Breast epithelium (tissue), 4 donors: ENCODE results near the gene KLHDC4. TPM values are rescaled to one million over a fixed set of nuclear protein-coding genes. Genes with fewer than 3 reads are reported as not detected.

Experiments used
- DNase-seq, 2 donors: peaks; one replicate each; pipeline ENCODE4 v3.0.0-alpha.2; 2019; ENCODE audit warnings: low spot score in 2 of 2
- H3K27ac ChIP-seq, 2 donors: fragments of 200-600 bp; sonication (generic) in 1 of 2; one replicate each; pipeline ENCODE4 v1.5.1; 2016 to 2019; ENCODE audit warnings: mild to moderate bottlenecking in 1 of 2
- H3K27me3 ChIP-seq, 2 donors: fragments of 200-600 bp; sonication (generic) in 1 of 2; one replicate each; pipeline versions ENCODE4 v1.5.1 to v1.6.0; 2017 to 2019; ENCODE audit warnings: control low read depth in 1 of 2, mild to moderate bottlenecking in 1 of 2
- H3K36me3 ChIP-seq: fragments of 200-600 bp; one replicate; pipeline ENCODE4 v1.5.1; 2019
- H3K4me1 ChIP-seq, 2 donors: fragments of 200-600 bp; sonication (generic); one replicate each; pipeline ENCODE4 v1.5.1; 2016 to 2019; ENCODE audit warnings: control low read depth in 1 of 2
- H3K4me3 ChIP-seq, 3 donors: fragments of 200-600 bp; sonication (generic); 1 replicate in 2 of 3; 2 replicates in 1 of 3; pipeline ENCODE4 v1.5.1; 2016 to 2019; ENCODE audit warnings: mild to moderate bottlenecking in 3 of 3, moderate library complexity in 2 of 3
- H3K9me3 ChIP-seq, 2 donors: fragments of 200-600 bp; sonication (generic) in 1 of 2; one replicate each; pipeline ENCODE4 v1.5.1; 2016 to 2019; ENCODE audit warnings: control low read depth in 1 of 2
- POLR2A ChIP-seq: fragments of 450-650 bp; IDR thresholded peaks from one replicate; pipeline ENCODE4 v1.6.1; 2016; ENCODE audit warnings: antibody characterized with exemption, mild to moderate bottlenecking, moderate library complexity
- POLR2AphosphoS5 ChIP-seq, 3 donors: sonication (generic); formaldehyde crosslinking; IDR thresholded peaks; one replicate each; pipeline ENCODE4 v1.6.1; 2017; ENCODE audit warnings: antibody characterized with exemption in 3 of 3
- intact Hi-C: fragments of 100-400 bp; cut with DNase I; formaldehyde crosslinking; loops from one replicate; pipeline ENCODE4 v1.15.1; 2023; ENCODE audit warnings: low total_unique reads
- total RNA-seq, 3 donors: library from RNA; depleted of rRNA; stranded (reverse); fragments of >200 nt; gene quantifications; one replicate each; pipeline ENCODE4 v1.1.0, GENCODE V29; 2016
- TF ChIP-seq, protein P1 (sequence below), 3 donors: fragments of 450-650 bp; IDR thresholded peaks; one replicate each; pipeline ENCODE4 v1.5.1; 2016 to 2017; ENCODE audit warnings: antibody characterized with exemption in 3 of 3, mild to moderate bottlenecking in 3 of 3, moderate library complexity in 3 of 3

KLHDC4 gene
- total RNA-seq, 3 donors from 2014 or later: 25.9 to 35.6 (median 32.4) TPM

DNA sequence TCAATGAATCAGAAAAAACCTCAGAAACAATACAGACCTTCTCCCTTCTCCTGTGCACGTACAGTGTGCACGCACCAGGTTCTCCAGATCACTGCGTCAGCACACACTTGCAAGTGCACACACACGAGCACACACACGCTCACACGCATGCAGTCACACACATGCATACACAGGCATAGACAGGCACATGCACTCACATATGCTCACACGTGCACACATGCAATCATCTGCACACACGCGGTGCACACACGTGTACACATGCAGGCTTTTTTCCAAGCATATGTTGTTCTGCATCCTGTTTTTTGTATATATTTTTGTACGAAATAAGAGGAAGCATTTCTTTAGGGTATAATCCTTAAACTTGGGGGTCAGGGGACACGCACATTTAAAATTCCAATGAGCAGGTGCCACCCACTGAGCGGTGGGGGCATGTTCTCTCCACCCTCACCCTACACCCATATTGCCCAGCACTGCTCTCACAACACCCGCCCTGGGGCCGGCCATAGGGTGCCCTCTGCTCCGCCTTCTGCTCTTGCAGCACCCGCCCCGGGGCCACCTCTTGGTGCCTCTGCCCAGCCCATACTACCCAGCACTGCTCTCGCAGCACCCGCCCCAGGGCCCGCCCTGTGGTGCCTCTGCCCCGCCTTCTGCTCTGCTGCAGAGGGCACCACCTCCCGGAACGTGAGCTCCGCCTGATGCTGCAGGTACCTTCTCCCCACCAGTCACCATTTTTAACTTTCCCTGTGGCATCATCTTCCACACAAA, 20.9 kb downstream of the KLHDC4 start:
- TF ChIP-seq POLR2A: no peak
- no peak for TF ChIP-seq POLR2AphosphoS5 (IDR thresholded peaks at IDR 0.05)
- TF ChIP-seq, protein P1, sequence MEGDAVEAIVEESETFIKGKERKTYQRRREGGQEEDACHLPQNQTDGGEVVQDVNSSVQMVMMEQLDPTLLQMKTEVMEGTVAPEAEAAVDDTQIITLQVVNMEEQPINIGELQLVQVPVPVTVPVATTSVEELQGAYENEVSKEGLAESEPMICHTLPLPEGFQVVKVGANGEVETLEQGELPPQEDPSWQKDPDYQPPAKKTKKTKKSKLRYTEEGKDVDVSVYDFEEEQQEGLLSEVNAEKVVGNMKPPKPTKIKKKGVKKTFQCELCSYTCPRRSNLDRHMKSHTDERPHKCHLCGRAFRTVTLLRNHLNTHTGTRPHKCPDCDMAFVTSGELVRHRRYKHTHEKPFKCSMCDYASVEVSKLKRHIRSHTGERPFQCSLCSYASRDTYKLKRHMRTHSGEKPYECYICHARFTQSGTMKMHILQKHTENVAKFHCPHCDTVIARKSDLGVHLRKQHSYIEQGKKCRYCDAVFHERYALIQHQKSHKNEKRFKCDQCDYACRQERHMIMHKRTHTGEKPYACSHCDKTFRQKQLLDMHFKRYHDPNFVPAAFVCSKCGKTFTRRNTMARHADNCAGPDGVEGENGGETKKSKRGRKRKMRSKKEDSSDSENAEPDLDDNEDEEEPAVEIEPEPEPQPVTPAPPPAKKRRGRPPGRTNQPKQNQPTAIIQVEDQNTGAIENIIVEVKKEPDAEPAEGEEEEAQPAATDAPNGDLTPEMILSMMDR (IDR thresholded peaks at IDR 0.05): no peak

DNA sequence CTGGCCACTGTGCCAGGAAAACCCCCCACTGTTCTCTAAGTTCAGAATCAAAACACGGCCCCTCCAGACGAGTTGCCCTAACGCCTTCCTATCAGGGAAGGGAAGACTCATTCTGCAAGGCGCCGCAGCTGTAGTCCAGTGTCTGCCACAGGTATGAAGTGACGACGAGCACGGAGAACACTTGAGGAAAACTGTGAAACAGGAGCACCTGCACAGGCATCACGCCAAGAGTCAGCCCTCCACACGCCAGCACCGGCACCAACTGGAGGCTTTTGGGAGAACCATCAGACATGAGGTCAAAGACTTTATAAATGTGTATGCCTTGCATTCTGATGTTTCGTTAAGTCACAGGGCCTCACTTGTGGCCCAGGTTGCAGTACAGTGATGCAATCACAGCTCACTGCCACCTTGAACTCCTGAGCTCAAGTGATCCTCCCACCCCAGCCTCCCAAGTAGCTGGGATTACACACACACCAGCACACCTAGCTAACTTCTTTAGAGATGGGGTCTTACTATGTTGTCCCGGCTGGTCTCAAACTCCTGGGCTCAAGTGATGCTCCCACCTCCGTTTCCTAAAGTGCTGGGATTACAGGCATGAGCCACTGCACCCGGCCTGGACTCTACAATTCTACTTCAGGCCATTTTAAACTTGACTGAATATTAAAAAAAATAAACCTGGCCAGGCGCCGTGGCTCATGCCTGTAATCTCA, 22.9 kb downstream of the KLHDC4 start:
- no peak for DNase-seq
- TF ChIP-seq POLR2AphosphoS5 (IDR thresholded peaks at IDR 0.05) (no peak), POLR2A (no peak)
- TF ChIP-seq, protein P1 (IDR thresholded peaks at IDR 0.05): no peak
- H3K4me1 ChIP-seq: no peaks in the 10 kb centered on the region
- no peak overlapping the region for H3K27ac ChIP-seq
- no peaks in the 10 kb centered on the region for H3K27me3 ChIP-seq
- no peaks in the 10 kb centered on the region for H3K36me3 ChIP-seq
- intact Hi-C loops: no loop called here
- H3K9me3 ChIP-seq: no peaks in the 10 kb centered on the region
- no peak overlapping the region for H3K4me3 ChIP-seq

More for the DNA sequence above, 20.9 kb downstream of the KLHDC4 start:
- Histone ChIP-seq H3K36me3 (no peaks in the 10 kb centered on the region), H3K4me3 (no peak overlapping the region), H3K27me3 (no peaks in the 10 kb centered on the region), H3K27ac (no peak overlapping the region), H3K4me1 (no peaks in the 10 kb centered on the region), H3K9me3 (no peaks in the 10 kb centered on the region)
- intact Hi-C loops: no loop called here
- DNase-seq: no peak

DNA sequence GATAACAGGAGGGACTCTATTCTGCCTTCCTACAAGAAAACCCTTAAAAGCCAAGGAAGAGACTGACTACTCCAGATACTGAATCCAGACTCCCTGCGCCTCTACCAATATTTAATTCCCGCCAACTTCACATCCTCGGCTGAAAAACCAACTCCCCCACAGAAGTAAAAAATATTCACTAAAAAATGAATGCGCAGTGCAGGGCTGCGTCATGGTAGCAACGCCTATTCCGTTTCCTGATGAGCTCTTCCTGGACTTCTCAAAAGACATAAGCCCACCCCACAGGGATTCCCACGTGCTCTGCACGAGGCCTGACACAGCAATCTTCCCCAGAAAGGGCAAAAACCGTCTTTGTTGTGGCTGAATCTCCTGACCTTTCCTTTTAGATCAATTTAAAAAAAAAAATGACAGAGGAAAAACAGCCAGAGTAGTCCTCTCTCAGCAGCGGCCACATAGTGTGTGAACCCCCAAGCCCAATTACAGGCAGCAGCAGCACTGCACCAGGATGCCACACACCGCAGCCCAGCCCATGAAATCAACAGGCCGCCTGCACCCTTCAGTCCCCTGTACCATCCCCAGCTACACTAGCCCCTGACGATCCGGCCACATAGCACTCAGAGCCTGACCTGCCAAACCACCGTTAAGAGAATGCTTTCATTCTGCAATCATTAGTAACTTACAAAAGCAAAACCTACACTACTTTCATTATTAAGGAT, 23.9 kb downstream of the KLHDC4 start:
- H3K36me3 ChIP-seq: no peaks in the 10 kb centered on the region
- TF ChIP-seq, protein P1 (IDR thresholded peaks at IDR 0.05): no peak
- no peak for TF ChIP-seq POLR2AphosphoS5 (IDR thresholded peaks at IDR 0.05)
- no peak for TF ChIP-seq POLR2A
- intact Hi-C loops: loop anchor here (2.0 kb wide), 1 partner anchor 51 kb away; no protein-coding TSS in a partner anchor

DNA sequence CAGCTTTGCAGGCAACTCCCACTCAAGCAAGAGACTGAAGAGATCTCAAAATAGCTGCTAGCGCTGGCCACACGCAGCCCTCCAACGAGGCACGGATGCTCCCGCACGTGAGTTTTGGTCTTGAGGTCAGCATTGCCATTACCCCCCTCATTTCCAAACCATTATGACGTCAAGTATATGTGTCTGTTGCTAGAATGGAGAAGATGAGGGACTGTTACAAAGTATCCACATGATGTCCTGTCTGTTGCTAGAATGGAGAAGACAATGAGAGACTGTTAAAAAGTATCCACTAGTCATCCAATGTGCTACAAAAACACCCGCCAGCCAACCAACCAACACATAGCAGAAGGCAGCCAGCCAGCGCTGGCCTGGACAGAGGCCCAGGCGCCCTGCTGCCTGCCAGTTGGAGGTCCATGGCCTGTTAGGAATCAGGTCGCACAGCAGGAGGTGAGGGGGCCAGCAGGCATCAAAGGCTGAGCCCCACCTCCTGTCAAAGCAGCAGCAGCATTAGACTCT, 24.8 kb downstream of the KLHDC4 start:
- Histone ChIP-seq H3K27me3 (no peaks in the 10 kb centered on the region), H3K36me3 (no peaks in the 10 kb centered on the region), H3K4me3 (no peak overlapping the region), H3K9me3 (no peaks in the 10 kb centered on the region), H3K27ac (no peak overlapping the region), H3K4me1 (no peaks in the 10 kb centered on the region)
- no peak for DNase-seq
- intact Hi-C loops: loop anchor here (2.0 kb wide), 1 partner anchor 50 kb away; no protein-coding TSS in a partner anchor
- TF ChIP-seq, protein P1 (IDR thresholded peaks at IDR 0.05): no peak
- no peak for TF ChIP-seq POLR2A
- no peak for TF ChIP-seq POLR2AphosphoS5 (IDR thresholded peaks at IDR 0.05)

More for the DNA sequence above, 23.9 kb downstream of the KLHDC4 start:
- DNase-seq: no peak
- Histone ChIP-seq H3K27ac (no peak overlapping the region), H3K4me1 (no peaks in the 10 kb centered on the region), H3K27me3 (no peaks in the 10 kb centered on the region), H3K9me3 (no peaks in the 10 kb centered on the region), H3K4me3 (no peak overlapping the region)
